ENCODE results near the gene RBAK.

GRCh38 chr7:5035276-5035675 lies 10.4 kb upstream of the RBAK start:
- TF ChIP-seq POLR2A (IDR thresholded peaks at IDR 0.05; ENCODE audit: borderline replicate concordance, extremely low read depth, insufficient read depth, insufficient read length): no peak
- no peak for TF ChIP-seq MAX (IDR thresholded peaks at IDR 0.05)
- TF ChIP-seq CEBPB (IDR thresholded peaks at IDR 0.05; ENCODE audit: low read depth): no peak
- no peak for TF ChIP-seq CTCF (IDR thresholded peaks at IDR 0.05 in 2 of 3, conservative IDR thresholded peaks at IDR 0.05 in 1 of 3; ENCODE audit: borderline replicate concordance in 1 of 3, insufficient read depth in 1 of 3, low read depth in 2 of 3, low read length in 2 of 3)
- TF ChIP-seq TCF7L2 (IDR thresholded peaks at IDR 0.05; ENCODE audit: borderline replicate concordance, extremely low read depth, insufficient read depth, insufficient read length): no peak
- no peak for TF ChIP-seq REST (IDR thresholded peaks at IDR 0.05; ENCODE audit: low read depth)
- TF ChIP-seq ZFX (IDR thresholded peaks at IDR 0.05): no peak
- TF ChIP-seq POLR2AphosphoS5 (IDR thresholded peaks at IDR 0.05; ENCODE audit: low read depth, low read length): no peak
- no peak for TF ChIP-seq EZH2phosphoT487 (IDR thresholded peaks at IDR 0.05; ENCODE audit: borderline replicate concordance)
- no peak for TF ChIP-seq ZNF274 (IDR thresholded peaks at IDR 0.05; ENCODE audit: low read depth, low read length)
- no peak for TF ChIP-seq EZH2 (IDR thresholded peaks at IDR 0.05)
- TF ChIP-seq YY1 (IDR thresholded peaks at IDR 0.05; ENCODE audit: extremely low read depth, insufficient replicate concordance, low read depth, low read length): no peak
- no peak for TF ChIP-seq ZBTB33 (IDR thresholded peaks at IDR 0.05; ENCODE audit: extremely low read depth, insufficient replicate concordance, low read length)
